NT2/D1 (cell line): ENCODE data around the gene IGSF6.

Experiments used
- SUZ12 ChIP-seq: IDR thresholded peaks from 2 replicates; pipeline ENCODE4 v1.6.1; 2011; ENCODE audit not compliant: insufficient read length, insufficient read depth; ENCODE audit errors: extremely low read depth
- YY1 ChIP-seq: IDR thresholded peaks from 2 replicates; pipeline ENCODE4 v1.6.1; 2011; ENCODE audit not compliant: insufficient read length, insufficient read depth
- ZNF274 ChIP-seq: IDR thresholded peaks from 2 replicates; pipeline ENCODE4 v1.6.1; 2011; ENCODE audit warnings: mild to moderate bottlenecking, low read depth, low read length

DNA sequence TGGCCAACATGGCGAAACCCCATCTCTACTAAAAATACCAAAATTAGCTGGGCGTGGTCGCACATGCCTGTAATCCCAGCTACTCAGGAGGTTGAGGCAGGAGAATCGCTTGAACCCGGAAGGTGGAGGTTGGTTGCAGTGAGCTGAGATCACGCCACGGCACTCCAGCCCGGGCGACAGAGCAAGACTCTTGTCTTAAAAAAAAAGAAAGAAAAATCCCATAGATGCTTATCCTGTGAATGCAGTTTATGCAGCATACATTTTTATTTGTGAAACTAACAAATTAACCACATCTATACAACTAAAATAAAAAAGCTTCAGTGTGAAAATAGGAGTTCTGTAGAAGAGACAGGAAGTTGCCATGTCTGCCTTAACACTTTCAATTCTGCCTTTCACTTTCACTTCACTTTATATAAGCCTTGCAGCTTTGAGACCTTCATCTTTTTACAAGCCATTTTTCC lies 7.1 kb downstream of the IGSF6 start:
- TF ChIP-seq YY1 (no peak), ZNF274 (no peak), SUZ12 (no peak)
